NT2/D1 (cell line): ENCODE measurements around the gene SPDYC.

Experiments used
- SUZ12 ChIP-seq: IDR thresholded peaks from 2 replicates; pipeline ENCODE4 v1.6.1; 2011; ENCODE audit not compliant: insufficient read length, insufficient read depth; ENCODE audit errors: extremely low read depth
- YY1 ChIP-seq: IDR thresholded peaks from 2 replicates; pipeline ENCODE4 v1.6.1; 2011; ENCODE audit not compliant: insufficient read length, insufficient read depth

DNA sequence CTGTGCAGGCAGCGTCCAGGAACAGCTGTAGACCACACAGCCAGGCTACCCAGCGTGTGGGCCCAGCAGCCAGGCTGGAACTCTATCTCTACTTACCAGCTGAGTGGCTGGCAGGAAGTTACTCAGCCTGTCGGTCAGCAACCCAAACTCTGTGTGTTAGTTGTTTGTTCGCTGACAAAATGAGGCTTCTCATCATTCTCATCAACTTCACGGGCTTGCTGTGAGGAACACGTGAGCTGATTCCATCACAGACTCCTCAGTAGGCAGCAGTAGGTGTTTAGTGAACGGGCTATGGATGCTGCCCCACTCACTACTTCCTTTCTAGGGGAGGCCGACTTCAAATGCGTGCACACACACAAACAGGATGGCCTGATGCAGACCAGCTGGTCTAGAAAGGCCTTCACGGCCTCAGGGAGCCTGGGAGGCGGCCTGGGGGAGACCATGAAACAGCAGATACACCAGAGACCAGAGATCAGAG, 830 bp upstream of the SPDYC start:
- no peak for TF ChIP-seq YY1
- TF ChIP-seq SUZ12, result no peak
